HG02840 (cell line): Measurements from ENCODE around the gene FKBP14.
"Not testable (repeated sequence)": the region's sequence is repeated elsewhere in the genome, so short reads cannot be mapped to it uniquely, and the experiment has no call there.

ENCODE experiments used
- ATAC-seq: cut with Tn5 transposase; IDR thresholded peaks from one replicate; pipeline ENCODE4 v1.9.1; 2021; ENCODE audit warnings: mild to moderate bottlenecking, moderate library complexity, moderate number of reproducible peaks; ENCODE audit not compliant: unreplicated experiment, low FRiP score

FKBP14 gene

GRCh38 chr7:29965030-29965429 lies 61.5 kb downstream of the FKBP14 start:
- ATAC-seq = no peak

GRCh38 chr7:29962035-29962434 lies 64.5 kb downstream of the FKBP14 start:
- ATAC-seq = no peak

- not testable (repeated sequence) for ATAC-seq
Observed at GRCh38 chr7:29961611-29962010, 64.9 kb downstream of the FKBP14 start.
